Stimulated activated naive CD8-positive, alpha-beta T cell treated with anti-CD3 and anti-CD28 coated beads, Interleukin-15, Interleukin-2, amounts not matched to agents 100 ng/mL and 50 ng/mL, for 24 hours (primary cell): ENCODE data around the gene CGREF1.

ENCODE experiments used
- H3K27ac Mint-ChIP-seq: one replicate; pipeline ENCODE4 v1.8.0; 2021; ENCODE audit warnings: mild to moderate bottlenecking, mixed read lengths
- H3K27me3 Mint-ChIP-seq: one replicate; pipeline ENCODE4 v1.8.0; 2021; ENCODE audit warnings: mixed read lengths
- H3K36me3 Mint-ChIP-seq: one replicate; pipeline ENCODE4 v1.8.0; 2021; ENCODE audit warnings: low read depth, mixed read lengths
- H3K4me1 Mint-ChIP-seq: one replicate; pipeline ENCODE4 v1.8.0; 2021; ENCODE audit warnings: low read depth, mixed read lengths
- H3K4me3 Mint-ChIP-seq: one replicate; pipeline ENCODE4 v1.8.0; 2021; ENCODE audit warnings: mild to moderate bottlenecking, mixed read lengths
- H3K9me3 Mint-ChIP-seq: one replicate; pipeline ENCODE4 v1.8.0; 2021; ENCODE audit warnings: mixed read lengths

CGREF1 gene

GRCh38 chr2:27089111-27089954, 29.6 kb downstream of the CGREF1 start:
- Mint-ChIP-seq H3K36me3 (no peaks in the 10 kb centered on the region), H3K4me1 (peaks cover 20% of the 10 kb centered on the region), H3K9me3 (no peaks in the 10 kb centered on the region), H3K27ac (no peak overlapping the region), H3K27me3 (no peaks in the 10 kb centered on the region), H3K4me3 (no peak overlapping the region)

GRCh38 chr2:27088634-27089033, 30.3 kb downstream of the CGREF1 start:
- no peaks in the 10 kb centered on the region for H3K36me3 Mint-ChIP-seq
- no peaks in the 10 kb centered on the region for H3K9me3 Mint-ChIP-seq
- H3K27me3 Mint-ChIP-seq, result no peaks in the 10 kb centered on the region
- peaks cover 20% of the 10 kb centered on the region for H3K4me1 Mint-ChIP-seq
- no peak overlapping the region for H3K4me3 Mint-ChIP-seq
- no peak overlapping the region for H3K27ac Mint-ChIP-seq

GRCh38 chr2:27087823-27088410, 31.0 kb downstream of the CGREF1 start:
- Mint-ChIP-seq H3K36me3 (no peaks in the 10 kb centered on the region), H3K4me1 (peaks cover 20% of the 10 kb centered on the region), H3K27me3 (no peaks in the 10 kb centered on the region), H3K9me3 (no peaks in the 10 kb centered on the region), H3K4me3 (peak overlapping the region; percentile 85), H3K27ac (no peak overlapping the region)

GRCh38 chr2:27086724-27087593, 32.0 kb downstream of the CGREF1 start, which contains the start of gene KHK:
KHK (plus strand) TSS chr2:27086772; CDS start chr2:27087260, 488 bp downstream.
- no peaks in the 10 kb centered on the region for H3K27me3 Mint-ChIP-seq
- H3K4me3 Mint-ChIP-seq, result peak within 1 kb of the TSS; percentile 85
- no peaks in the 10 kb centered on the region for H3K9me3 Mint-ChIP-seq
- no peaks in the 10 kb centered on the region for H3K36me3 Mint-ChIP-seq
- peak within 1 kb of the TSS; percentile 82 for H3K27ac Mint-ChIP-seq
- peaks cover 20% of the 10 kb centered on the region for H3K4me1 Mint-ChIP-seq

- no peaks in the 10 kb centered on the region for H3K27me3 Mint-ChIP-seq
- H3K9me3 Mint-ChIP-seq, result no peaks in the 10 kb centered on the region
- peak overlapping the region; percentile 83 for H3K4me3 Mint-ChIP-seq
- H3K36me3 Mint-ChIP-seq, result no peaks in the 10 kb centered on the region
- H3K4me1 Mint-ChIP-seq, result peaks cover 27% of the 10 kb centered on the region
- H3K27ac Mint-ChIP-seq, result peak overlapping the region; percentile 82
These were observed 32.7 kb downstream of the CGREF1 start for GRCh38 chr2:27086090-27086723.

- no peaks in the 10 kb centered on the region for H3K36me3 Mint-ChIP-seq
- H3K4me1 Mint-ChIP-seq, result peaks cover 33% of the 10 kb centered on the region
- no peaks in the 10 kb centered on the region for H3K27me3 Mint-ChIP-seq
- H3K9me3 Mint-ChIP-seq, result no peaks in the 10 kb centered on the region
- peak overlapping the region; percentile 83 for H3K4me3 Mint-ChIP-seq
- H3K27ac Mint-ChIP-seq, result peak overlapping the region; percentile 4
These were observed 33.2 kb downstream of the CGREF1 start for GRCh38 chr2:27085673-27086089.

GRCh38 chr2:27085062-27085672, 33.8 kb downstream of the CGREF1 start:
- Mint-ChIP-seq H3K4me3 (peak overlapping the region; percentile 83), H3K36me3 (no peaks in the 10 kb centered on the region), H3K9me3 (no peaks in the 10 kb centered on the region), H3K4me1 (peaks cover 37% of the 10 kb centered on the region), H3K27ac (peak overlapping the region; percentile 4), H3K27me3 (no peaks in the 10 kb centered on the region)

GRCh38 chr2:27084297-27085061, 34.4 kb downstream of the CGREF1 start:
- no peaks in the 10 kb centered on the region for H3K27me3 Mint-ChIP-seq
- H3K27ac Mint-ChIP-seq, result no peak overlapping the region
- H3K36me3 Mint-ChIP-seq, result no peaks in the 10 kb centered on the region
- H3K4me1 Mint-ChIP-seq, result peaks cover 39% of the 10 kb centered on the region
- H3K9me3 Mint-ChIP-seq, result no peaks in the 10 kb centered on the region
- no peak overlapping the region for H3K4me3 Mint-ChIP-seq

- Mint-ChIP-seq H3K4me1 (peaks cover 39% of the 10 kb centered on the region), H3K9me3 (no peaks in the 10 kb centered on the region), H3K27ac (no peak overlapping the region), H3K4me3 (no peak overlapping the region), H3K36me3 (no peaks in the 10 kb centered on the region), H3K27me3 (no peaks in the 10 kb centered on the region)
These were observed 35.3 kb downstream of the CGREF1 start for GRCh38 chr2:27083410-27084296.

- H3K4me1 Mint-ChIP-seq, result peaks cover 41% of the 10 kb centered on the region
- H3K36me3 Mint-ChIP-seq, result no peaks in the 10 kb centered on the region
- H3K4me3 Mint-ChIP-seq, result no peak overlapping the region
- no peak overlapping the region for H3K27ac Mint-ChIP-seq
- H3K27me3 Mint-ChIP-seq, result no peaks in the 10 kb centered on the region
- H3K9me3 Mint-ChIP-seq, result no peaks in the 10 kb centered on the region
These were observed 36.0 kb downstream of the CGREF1 start for GRCh38 chr2:27082773-27083409.

- Mint-ChIP-seq H3K36me3 (no peaks in the 10 kb centered on the region), H3K27ac (peak overlapping the region; percentile 98), H3K27me3 (no peaks in the 10 kb centered on the region), H3K4me1 (peaks cover 36% of the 10 kb centered on the region), H3K4me3 (peak overlapping the region; percentile 81), H3K9me3 (no peaks in the 10 kb centered on the region)
These were observed 36.8 kb downstream of the CGREF1 start for GRCh38 chr2:27081984-27082772.

GRCh38 chr2:27080603-27080936, 38.4 kb downstream of the CGREF1 start:
- Mint-ChIP-seq H3K9me3 (no peaks in the 10 kb centered on the region), H3K27ac (peak overlapping the region; percentile 98), H3K4me1 (peaks cover 41% of the 10 kb centered on the region), H3K27me3 (no peaks in the 10 kb centered on the region), H3K4me3 (peak overlapping the region; percentile 81), H3K36me3 (no peaks in the 10 kb centered on the region)
